Lung (tissue), 12 donors: ENCODE measurements around the gene PCDHA1. TPM values are rescaled to one million over a fixed set of nuclear protein-coding genes. Genes with fewer than 3 reads are reported as not detected.

Experiments used
- ATAC-seq: fragments of 200-7000 bp; cut with Tn5 transposase; one replicate; pipeline ENCODE4 v1.9.1; 2020; ENCODE audit warnings: moderate number of reproducible peaks; ENCODE audit not compliant: insufficient read depth, low FRiP score
- DNase-seq, 3 donors: peaks; one replicate each; pipeline ENCODE4 v3.0.0-alpha.2; 2013 to 2017
- H3K27ac ChIP-seq, 2 donors: one replicate each; pipeline ENCODE4 v1.5.1; 2013; ENCODE audit warnings: mild to moderate bottlenecking in 2 of 2, moderate library complexity in 2 of 2, control low read depth in 1 of 2, inconsistent platforms in 1 of 2, low read depth in 1 of 2, low read length in 1 of 2
- H3K27me3 ChIP-seq, 3 donors: one replicate each; pipeline ENCODE4 v1.5.1; 2013; ENCODE audit warnings: low read length in 2 of 3; ENCODE audit not compliant: control insufficient read depth in 3 of 3, insufficient read depth in 3 of 3
- H3K36me3 ChIP-seq, 4 donors: one replicate each; pipeline ENCODE4 v1.5.1; 2013; ENCODE audit warnings: low read length in 4 of 4, mild to moderate bottlenecking in 1 of 4, moderate library complexity in 1 of 4; ENCODE audit not compliant: control insufficient read depth in 4 of 4, insufficient read depth in 4 of 4
- H3K4me1 ChIP-seq, 5 donors: one replicate each; pipeline ENCODE4 v1.5.1; 2013; ENCODE audit warnings: low read length in 5 of 5, mild to moderate bottlenecking in 2 of 5, moderate library complexity in 1 of 5; ENCODE audit not compliant: control insufficient read depth in 5 of 5, insufficient read depth in 5 of 5
- H3K4me3 ChIP-seq: one replicate; pipeline ENCODE4 v1.5.1; 2013; ENCODE audit warnings: mild to moderate bottlenecking, control low read depth, moderate library complexity
- H3K9ac ChIP-seq, 2 donors: one replicate each; pipeline ENCODE4 v1.5.1; 2013; ENCODE audit warnings: low read length in 2 of 2, control low read depth in 1 of 2; ENCODE audit not compliant: insufficient read depth in 1 of 2
- H3K9me3 ChIP-seq, 4 donors: one replicate each; pipeline ENCODE4 v1.5.1; 2013; ENCODE audit warnings: low read length in 3 of 4, mild to moderate bottlenecking in 1 of 4, moderate library complexity in 1 of 4; ENCODE audit not compliant: control insufficient read depth in 4 of 4, insufficient read depth in 3 of 4
- CTCF ChIP-seq: IDR thresholded peaks from 2 replicates; pipeline ENCODE4 v1.5.1; 2012; ENCODE audit warnings: mild to moderate bottlenecking; ENCODE audit errors: control extremely low read depth, extremely low read depth
- WGBS, 2 donors: extraction: QIAGEN DNeasy Blood & Tissue Kit; methylation state at CpG; one replicate each; pipeline ENCODE4 v1.1.7; 2013; 5-methylcytosine and 5-hydroxymethylcytosine counted together
- polyA plus RNA-seq, 2 donors: library from polyadenylated mRNA; stranded (reverse); fragments of 200-250 nt; gene quantifications; one replicate each; pipeline ENCODE4 v1.2.1, GENCODE V29; 2013
- total RNA-seq, 2 donors: library from RNA; depleted of rRNA in 1 of 2; stranded (reverse); fragments of >200 nt in 1 of 2; gene quantifications; one replicate each; pipeline ENCODE4 v1.2.1, GENCODE V29; 2014 to 2021
- donor health status: control.
- donor health status: control.
- donor health status: Bipolar disorder and iron deficiency.
- donor health status: healthy.
- donor health status: DM: yes; HTN: yes; CAD: no.

PCDHA1 gene
- total and polyA plus RNA-seq, 4 donors: 0.02 to 0.30 TPM; not detected in 2

- 49 to 53% methylated on average over 5 of the region's 5 CpGs for WGBS, 2 donors
- DNase-seq (no peak), ATAC-seq (peak; percentile 73)
- Histone ChIP-seq H3K9ac (no peak overlapping the region), H3K4me1 (peaks cover 0 to 5% (median 0%) of the 10 kb centered on the region in 5 donors), H3K4me3 (no peak overlapping the region), H3K36me3 (no peaks in the 10 kb centered on the region), H3K27me3 (no peaks in the 10 kb centered on the region), H3K9me3 (no peaks in the 10 kb centered on the region), H3K27ac (no peak overlapping the region)
- TF ChIP-seq CTCF: no peak
Observed at GRCh38 chr5:140988100-140988499, 202.2 kb downstream of the PCDHA1 start.

- no peaks in the 10 kb centered on the region for H3K27me3 ChIP-seq
- H3K27ac ChIP-seq: no peak overlapping the region
- H3K36me3 ChIP-seq: no peaks in the 10 kb centered on the region
- TF ChIP-seq CTCF: no peak
- ATAC-seq: no peak
- H3K4me3 ChIP-seq: no peak overlapping the region
- 67 to 84% methylated on average over 5 of the region's 5 CpGs for WGBS, 2 donors
- peaks cover 0 to 5% (median 0%) of the 10 kb centered on the region in 5 donors for H3K4me1 ChIP-seq
- H3K9ac ChIP-seq: no peak overlapping the region
- DNase-seq: no peak
- no peaks in the 10 kb centered on the region for H3K9me3 ChIP-seq
Observed at GRCh38 chr5:140988608-140989007, 202.7 kb downstream of the PCDHA1 start.

- H3K36me3 ChIP-seq: no peaks in the 10 kb centered on the region
- H3K27ac ChIP-seq: peak overlapping the region in 1 of 2 donors; percentile 75
- no peak overlapping the region for H3K4me3 ChIP-seq
- peaks cover 0 to 5% (median 0%) of the 10 kb centered on the region in 5 donors for H3K4me1 ChIP-seq
- no peak overlapping the region for H3K9ac ChIP-seq
- H3K27me3 ChIP-seq: no peaks in the 10 kb centered on the region
- ATAC-seq (peak; percentile 38), DNase-seq (no peak)
- no peak for TF ChIP-seq CTCF
- 51 to 69% methylated on average over 7 of the region's 7 CpGs for WGBS, 2 donors
- no peaks in the 10 kb centered on the region for H3K9me3 ChIP-seq
Observed at GRCh38 chr5:140989254-140990020, 203.5 kb downstream of the PCDHA1 start.
